SK-N-SH (cell line): ENCODE data around the gene PPL. TPM values are rescaled to one million over a fixed set of nuclear protein-coding genes. Genes with fewer than 3 reads are reported as not detected.

ENCODE experiments used
- CTCF ChIA-PET: fragments of 300-600, 350-600 bp; formaldehyde crosslinking; extraction: SDS; loops from one replicate; lab custom pipeline; 2021; lab: Yijun Ruan, JAX
- POLR2A ChIA-PET: fragments of 350-600 bp; sonication (Branson Sonifier 250); formaldehyde crosslinking; extraction: SDS; loops from one replicate; lab custom pipeline; 2020; ENCODE audit warnings: antibody characterized with exemption, inconsistent platforms; lab: Yijun Ruan, JAX
- DNase-seq: peaks from one replicate; pipeline ENCODE4 v3.0.0; 2012
- H2AFZ ChIP-seq: fragments of 200-600 bp; sonication (generic); 2 replicates; pipeline ENCODE4 v1.8.1; 2016; ENCODE audit warnings: antibody characterized with exemption, mild to moderate bottlenecking, low read depth
- H3F3A ChIP-seq: fragments of 200-600 bp; sonication (generic); replicated peaks from 2 replicates; pipeline ENCODE3; 2016; ENCODE audit warnings: antibody characterized with exemption, mild to moderate bottlenecking; ENCODE audit not compliant: insufficient read depth
- H3K27ac ChIP-seq, 2 experiments: fragments of 200-500 bp in 1 of 2; fragments of 200-600 bp in 1 of 2; sonication (Bioruptor generic) in 1 of 2; sonication (generic), shearing (Covaris generic) in 1 of 2; 2 replicates each; pipeline versions ENCODE4 v1.5.1 to v1.6.1; 2014 to 2016; ENCODE audit warnings: low read depth in 2 of 2, inconsistent platforms in 1 of 2, low read length in 1 of 2, mild to moderate bottlenecking in 1 of 2, mixed read lengths in 1 of 2
- H3K27me3 ChIP-seq: fragments of 200-600 bp; sonication (generic), shearing (Covaris generic); 2 replicates; pipeline ENCODE4 v1.6.1; 2016; ENCODE audit warnings: mixed run types; ENCODE audit not compliant: insufficient read depth
- H3K36me3 ChIP-seq, 2 experiments: fragments of 200-500 bp in 1 of 2; fragments of 200-600 bp in 1 of 2; sonication (Bioruptor generic) in 1 of 2; sonication (generic) in 1 of 2; replicated peaks in 1 of 2; 2 replicates each; pipeline versions ENCODE3 to v1.5.1; 2014 to 2016; ENCODE audit warnings: low read length in 1 of 2, mild to moderate bottlenecking in 1 of 2; ENCODE audit not compliant: insufficient read depth in 2 of 2, control insufficient read depth in 1 of 2
- H3K4me1 ChIP-seq, 2 experiments: fragments of 200-500 bp in 1 of 2; fragments of 200-600 bp in 1 of 2; sonication (Bioruptor generic) in 1 of 2; sonication (generic), shearing (Covaris generic) in 1 of 2; 2 replicates each; pipeline versions ENCODE4 v1.5.1 to v1.6.1; 2014 to 2016; ENCODE audit warnings: low read depth in 1 of 2, low read length in 1 of 2, mixed run types in 1 of 2; ENCODE audit not compliant: insufficient read depth in 2 of 2, control insufficient read depth in 1 of 2
- H3K4me2 ChIP-seq: fragments of 200-600 bp; sonication (generic), shearing (Covaris generic); 2 replicates; pipeline ENCODE4 v1.6.1; 2017; ENCODE audit warnings: mixed run types
- H3K4me3 ChIP-seq, 2 experiments: fragments of 200-500 bp in 1 of 2; fragments of 200-600 bp in 1 of 2; sonication (Bioruptor generic) in 1 of 2; sonication (generic), shearing (Covaris generic) in 1 of 2; 2 replicates each; pipeline versions ENCODE4 v1.5.1 to v1.8.1; 2014 to 2016; ENCODE audit warnings: low read depth in 2 of 2, inconsistent platforms in 1 of 2, low read length in 1 of 2, mild to moderate bottlenecking in 1 of 2, mixed read lengths in 1 of 2, moderate library complexity in 1 of 2
- H3K79me2 ChIP-seq: fragments of 200-600 bp; sonication (generic); 2 replicates; pipeline ENCODE4 v1.8.1; 2017; ENCODE audit warnings: mild to moderate bottlenecking; ENCODE audit not compliant: insufficient read depth
- H3K9ac ChIP-seq: fragments of 200-600 bp; sonication (generic); 2 replicates; pipeline ENCODE4 v1.6.1; 2017; ENCODE audit warnings: mixed run types
- H3K9me2 ChIP-seq: fragments of 200-600 bp; sonication (generic); 2 replicates; pipeline ENCODE4 v1.6.1; 2017; ENCODE audit warnings: mixed run types
- H3K9me3 ChIP-seq: fragments of 200-600 bp; sonication (generic); 2 replicates; pipeline ENCODE4 v1.6.1; 2017; ENCODE audit warnings: mixed run types, mild to moderate bottlenecking, moderate library complexity
- H4K20me1 ChIP-seq: fragments of 200-600 bp; sonication (generic); 2 replicates; pipeline ENCODE4 v1.6.1; 2017; ENCODE audit warnings: mild to moderate bottlenecking, mixed run types; ENCODE audit not compliant: insufficient read depth
- CHD2 ChIP-seq: fragments of 150-350 bp; IDR thresholded peaks from 2 replicates; pipeline ENCODE4 v1.6.1; 2018; ENCODE audit warnings: low read length; ENCODE audit not compliant: partially characterized antibody
- ELF1 ChIP-seq: IDR thresholded peaks from 2 replicates; pipeline ENCODE4 v1.4.0; 2012
- EZH2phosphoT487 ChIP-seq: fragments of 200-600 bp; sonication (generic); IDR thresholded peaks from 2 replicates; pipeline ENCODE4 v1.6.1; 2017; ENCODE audit warnings: low read depth, mixed run types, mild to moderate bottlenecking, antibody characterized with exemption, moderate library complexity, borderline replicate concordance
- FOXJ3 ChIP-seq: sonication (generic); formaldehyde crosslinking; IDR thresholded peaks from 2 replicates; pipeline ENCODE4 v1.5.1; 2020; ENCODE audit warnings: mild to moderate bottlenecking, missing genetic modification reagents
- FOXM1 ChIP-seq: IDR thresholded peaks from 2 replicates; pipeline ENCODE4 v1.4.0; 2012; ENCODE audit warnings: low read depth, mild to moderate bottlenecking
- GABPA ChIP-seq: IDR thresholded peaks from 2 replicates; pipeline ENCODE4 v1.4.0; 2012; ENCODE audit warnings: low read depth, mild to moderate bottlenecking
- GATA2 ChIP-seq: sonication (generic); formaldehyde crosslinking; IDR thresholded peaks from 2 replicates; pipeline ENCODE4 v1.5.0; 2020; ENCODE audit warnings: mild to moderate bottlenecking, missing genetic modification reagents
- JUND ChIP-seq: IDR thresholded peaks from 2 replicates; pipeline ENCODE4 v1.4.0; 2012
- NFIC ChIP-seq: IDR thresholded peaks from 2 replicates; pipeline ENCODE4 v1.4.0; 2012; ENCODE audit warnings: borderline replicate concordance
- NRF1 ChIP-seq: IDR thresholded peaks from 2 replicates; pipeline ENCODE4 v1.6.1; 2012; ENCODE audit warnings: low read depth, mild to moderate bottlenecking, low read length
- POLR2AphosphoS5 ChIP-seq: IDR thresholded peaks from 2 replicates; pipeline ENCODE4 v1.6.1; 2012; ENCODE audit warnings: low read depth, low read length
- RCOR1 ChIP-seq: fragments of 150-350 bp; IDR thresholded peaks from 2 replicates; pipeline ENCODE4 v1.6.1; 2017; ENCODE audit warnings: antibody characterized with exemption, low read length
- RFX5 ChIP-seq: IDR thresholded peaks from 2 replicates; pipeline ENCODE4 v1.6.1; 2012; ENCODE audit warnings: mild to moderate bottlenecking, improper control_type of control experiment, low read length
- RXRA ChIP-seq: IDR thresholded peaks from 2 replicates; pipeline ENCODE4 v1.4.0; 2012; ENCODE audit warnings: low read depth, mild to moderate bottlenecking, borderline replicate concordance
- SIN3A ChIP-seq: IDR thresholded peaks from 2 replicates; pipeline ENCODE4 v1.6.1; 2012; ENCODE audit warnings: low read depth, mild to moderate bottlenecking, low read length, moderate library complexity, borderline replicate concordance
- SMC3 ChIP-seq: IDR thresholded peaks from 2 replicates; pipeline ENCODE4 v1.6.1; 2012; ENCODE audit warnings: low read depth, low read length, improper control_type of control experiment
- TAF1 ChIP-seq: IDR thresholded peaks from 2 replicates; pipeline ENCODE4 v1.6.1; 2012; ENCODE audit warnings: low read depth, mild to moderate bottlenecking, low read length, moderate library complexity, borderline replicate concordance
- YY1 ChIP-seq: IDR thresholded peaks from 2 replicates; pipeline ENCODE4 v1.4.0; 2012; ENCODE audit warnings: low read depth, mild to moderate bottlenecking
- WGBS: methylation state at CpG from one replicate; pipeline ENCODE4 v1.1.6; 2017; ENCODE audit warnings: low lambda C conversion rate; 5-methylcytosine and 5-hydroxymethylcytosine counted together
- polyA plus RNA-seq, 3 experiments: library from polyadenylated mRNA; depleted of rRNA; stranded (reverse); fragments of >200 nt; gene quantifications; 2 replicates each; pipeline ENCODE4 v1.2.3, GENCODE V29; 2012
- TF ChIP-seq, protein P1 (sequence below): IDR thresholded peaks from 2 replicates; pipeline ENCODE4; 2012
- TF ChIP-seq, protein P2 (sequence below): IDR thresholded peaks from 2 replicates; pipeline ENCODE4 v1.4.0; 2012; ENCODE audit warnings: low read depth
- TF ChIP-seq, protein P3 (sequence below): fragments of 150-350 bp; IDR thresholded peaks from 2 replicates; pipeline ENCODE4 v1.6.1; 2016; ENCODE audit warnings: mild to moderate bottlenecking, low read depth, low read length
- TF ChIP-seq, protein P4 (sequence below): IDR thresholded peaks from 2 replicates; pipeline ENCODE4 v1.4.0; 2012; ENCODE audit warnings: low read depth, borderline replicate concordance
- TF ChIP-seq, protein P5 (sequence below): fragments of 150-350 bp; IDR thresholded peaks from 2 replicates; pipeline ENCODE4 v1.6.1; 2017; ENCODE audit warnings: antibody characterized with exemption, low read length, low read depth, borderline replicate concordance

PPL gene
- polyA plus RNA-seq, 1 of the 3 experiments (the other 2 are of a cell fraction): 24.6 TPM

DNA sequence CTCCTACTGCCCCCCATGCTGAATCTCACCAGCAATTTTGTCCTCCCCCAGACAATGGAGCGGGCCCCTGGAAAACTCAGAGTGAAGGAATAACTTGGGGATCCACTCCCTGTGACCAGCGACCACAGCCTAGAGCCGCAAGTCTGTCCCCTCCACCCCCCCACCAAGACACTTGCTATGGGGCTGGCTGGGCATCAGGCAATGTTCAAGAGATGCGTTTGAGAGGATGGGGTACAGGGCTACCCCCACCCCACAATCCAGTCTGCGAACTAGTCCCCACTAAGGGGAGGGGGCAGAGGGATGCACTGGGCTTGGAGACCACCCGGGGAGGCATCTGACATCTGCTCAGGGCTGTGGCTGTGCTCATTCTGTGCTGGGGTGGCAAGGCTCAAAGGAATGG, 2.4 kb downstream of the PPL start:
- DNase-seq: no peak
- CTCF ChIA-PET: interaction anchor here (5.0 kb wide), 1 partner anchor 22 kb away, joined by 23 read pairs; no protein-coding TSS in a partner anchor
- Histone ChIP-seq H3K9me2 (no peaks in the 10 kb centered on the region), H3K9me3 (no peaks in the 10 kb centered on the region), H3K4me2 (no peak overlapping the region), H2AFZ (no peak overlapping the region), H3F3A (no peaks in the 10 kb centered on the region), H3K27ac (no peak overlapping the region), H4K20me1 (no peaks in the 10 kb centered on the region), H3K79me2 (no peaks in the 10 kb centered on the region), H3K36me3 (no peaks in the 10 kb centered on the region), H3K4me1 (peaks cover 0 to 5% of the 10 kb centered on the region in 2 experiments; a peak in 1 of 4 replicates), H3K27me3 (no peaks in the 10 kb centered on the region), H3K4me3 (no peak overlapping the region), H3K9ac (no peak overlapping the region)
- TF ChIP-seq YY1 (no peak), NRF1 (no peak), JUND (no peak), GABPA (no peak), ELF1 (no peak), NFIC (no peak), RCOR1 (no peak), SMC3 (no peak), RXRA (no peak), CHD2 (no peak)
- TF ChIP-seq, protein P1, sequence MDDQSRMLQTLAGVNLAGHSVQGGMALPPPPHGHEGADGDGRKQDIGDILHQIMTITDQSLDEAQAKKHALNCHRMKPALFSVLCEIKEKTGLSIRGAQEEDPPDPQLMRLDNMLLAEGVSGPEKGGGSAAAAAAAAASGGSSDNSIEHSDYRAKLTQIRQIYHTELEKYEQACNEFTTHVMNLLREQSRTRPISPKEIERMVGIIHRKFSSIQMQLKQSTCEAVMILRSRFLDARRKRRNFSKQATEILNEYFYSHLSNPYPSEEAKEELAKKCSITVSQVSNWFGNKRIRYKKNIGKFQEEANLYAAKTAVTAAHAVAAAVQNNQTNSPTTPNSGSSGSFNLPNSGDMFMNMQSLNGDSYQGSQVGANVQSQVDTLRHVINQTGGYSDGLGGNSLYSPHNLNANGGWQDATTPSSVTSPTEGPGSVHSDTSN: no peak
- TF ChIP-seq, protein P2, sequence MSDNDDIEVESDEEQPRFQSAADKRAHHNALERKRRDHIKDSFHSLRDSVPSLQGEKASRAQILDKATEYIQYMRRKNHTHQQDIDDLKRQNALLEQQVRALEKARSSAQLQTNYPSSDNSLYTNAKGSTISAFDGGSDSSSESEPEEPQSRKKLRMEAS: no peak
- TF ChIP-seq, protein P3, sequence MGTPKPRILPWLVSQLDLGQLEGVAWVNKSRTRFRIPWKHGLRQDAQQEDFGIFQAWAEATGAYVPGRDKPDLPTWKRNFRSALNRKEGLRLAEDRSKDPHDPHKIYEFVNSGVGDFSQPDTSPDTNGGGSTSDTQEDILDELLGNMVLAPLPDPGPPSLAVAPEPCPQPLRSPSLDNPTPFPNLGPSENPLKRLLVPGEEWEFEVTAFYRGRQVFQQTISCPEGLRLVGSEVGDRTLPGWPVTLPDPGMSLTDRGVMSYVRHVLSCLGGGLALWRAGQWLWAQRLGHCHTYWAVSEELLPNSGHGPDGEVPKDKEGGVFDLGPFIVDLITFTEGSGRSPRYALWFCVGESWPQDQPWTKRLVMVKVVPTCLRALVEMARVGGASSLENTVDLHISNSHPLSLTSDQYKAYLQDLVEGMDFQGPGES: no peak
- TF ChIP-seq, protein P4, sequence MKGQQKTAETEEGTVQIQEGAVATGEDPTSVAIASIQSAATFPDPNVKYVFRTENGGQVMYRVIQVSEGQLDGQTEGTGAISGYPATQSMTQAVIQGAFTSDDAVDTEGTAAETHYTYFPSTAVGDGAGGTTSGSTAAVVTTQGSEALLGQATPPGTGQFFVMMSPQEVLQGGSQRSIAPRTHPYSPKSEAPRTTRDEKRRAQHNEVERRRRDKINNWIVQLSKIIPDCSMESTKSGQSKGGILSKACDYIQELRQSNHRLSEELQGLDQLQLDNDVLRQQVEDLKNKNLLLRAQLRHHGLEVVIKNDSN: no peak
- 100% methylated on average over 3 of the region's 6 CpGs for WGBS
- POLR2A ChIA-PET: no interaction called here

DNA sequence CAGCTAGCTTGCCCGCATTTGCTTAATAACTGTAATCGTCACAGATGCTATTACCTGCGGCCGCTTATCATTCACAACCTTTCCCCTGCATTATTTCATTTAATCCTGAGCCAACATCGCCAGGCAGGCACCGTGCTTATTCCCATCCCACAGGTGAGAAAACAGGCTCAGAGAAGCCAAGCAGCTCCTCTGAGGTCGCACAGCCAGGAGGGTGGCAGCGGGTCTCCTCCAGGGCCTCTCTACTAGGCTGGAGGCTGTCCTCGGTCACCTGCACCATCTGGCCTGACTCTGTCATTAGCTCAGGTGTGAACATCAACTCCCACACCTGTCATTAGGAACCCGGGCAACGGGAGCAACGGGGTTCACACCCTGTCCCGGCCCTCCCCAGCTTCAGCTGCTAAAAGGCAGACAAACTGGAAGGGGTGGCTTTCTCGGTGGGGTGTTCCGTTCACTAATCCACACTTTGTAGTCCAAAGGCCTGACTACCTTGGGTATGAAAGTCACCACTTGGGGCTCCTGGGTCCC, 3.0 kb downstream of the PPL start:
- Histone ChIP-seq H3K9me3 (no peaks in the 10 kb centered on the region), H3K4me2 (no peak overlapping the region), H3K79me2 (no peaks in the 10 kb centered on the region), H3F3A (no peaks in the 10 kb centered on the region), H3K4me3 (no peak overlapping the region), H3K4me1 (peaks cover 0 to 5% of the 10 kb centered on the region in 2 experiments; a peak in 1 of 4 replicates), H4K20me1 (no peaks in the 10 kb centered on the region), H3K36me3 (no peaks in the 10 kb centered on the region), H3K9me2 (no peaks in the 10 kb centered on the region), H3K27me3 (no peaks in the 10 kb centered on the region), H3K27ac (no peak overlapping the region), H3K9ac (no peak overlapping the region), H2AFZ (no peak overlapping the region)
- ChIA-PET POLR2A (no interaction called here), CTCF (interaction anchor here (0.8 to 5.0 kb wide), 2 partner anchors 16 to 22 kb away, joined by 3 to 23 read pairs; no protein-coding TSS in a partner anchor)
- no peak for DNase-seq
- 96% methylated on average over 15 of the region's 15 CpGs for WGBS
- no peak for TF ChIP-seq GATA2 (CRISPR knock-in tag)
- no peak for TF ChIP-seq TAF1
- TF ChIP-seq CHD2: no peak
- no peak for TF ChIP-seq RCOR1
- TF ChIP-seq SIN3A: no peak
- no peak for TF ChIP-seq JUND
- no peak for TF ChIP-seq POLR2AphosphoS5
- TF ChIP-seq RXRA: no peak
- no peak for TF ChIP-seq RFX5
- no peak for TF ChIP-seq FOXJ3 (CRISPR knock-in tag)
- no peak for TF ChIP-seq FOXM1
- TF ChIP-seq, protein P5, sequence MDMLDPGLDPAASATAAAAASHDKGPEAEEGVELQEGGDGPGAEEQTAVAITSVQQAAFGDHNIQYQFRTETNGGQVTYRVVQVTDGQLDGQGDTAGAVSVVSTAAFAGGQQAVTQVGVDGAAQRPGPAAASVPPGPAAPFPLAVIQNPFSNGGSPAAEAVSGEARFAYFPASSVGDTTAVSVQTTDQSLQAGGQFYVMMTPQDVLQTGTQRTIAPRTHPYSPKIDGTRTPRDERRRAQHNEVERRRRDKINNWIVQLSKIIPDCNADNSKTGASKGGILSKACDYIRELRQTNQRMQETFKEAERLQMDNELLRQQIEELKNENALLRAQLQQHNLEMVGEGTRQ: no peak
- TF ChIP-seq NRF1: no peak
- TF ChIP-seq EZH2phosphoT487: no peak
- no peak for TF ChIP-seq GABPA
